Measurements from ENCODE around the gene RNF207.
A peak's percentile ranks its signal among the peaks of the same experiment; 100 is the strongest.

Gene RNF207

GRCh38 chr1:6205849-6206519 is at the start of gene RNF207:
Gene RNF207, plus strand, starts transcription at chr1:6206119. Its CDS starts 417 bp downstream, at chr1:6206536.
- peak; percentile 26 for DNase-seq

GRCh38 chr1:6157132-6157527 is 48.8 kb upstream of the RNF207 start:
- no peak for DNase-seq

DNA sequence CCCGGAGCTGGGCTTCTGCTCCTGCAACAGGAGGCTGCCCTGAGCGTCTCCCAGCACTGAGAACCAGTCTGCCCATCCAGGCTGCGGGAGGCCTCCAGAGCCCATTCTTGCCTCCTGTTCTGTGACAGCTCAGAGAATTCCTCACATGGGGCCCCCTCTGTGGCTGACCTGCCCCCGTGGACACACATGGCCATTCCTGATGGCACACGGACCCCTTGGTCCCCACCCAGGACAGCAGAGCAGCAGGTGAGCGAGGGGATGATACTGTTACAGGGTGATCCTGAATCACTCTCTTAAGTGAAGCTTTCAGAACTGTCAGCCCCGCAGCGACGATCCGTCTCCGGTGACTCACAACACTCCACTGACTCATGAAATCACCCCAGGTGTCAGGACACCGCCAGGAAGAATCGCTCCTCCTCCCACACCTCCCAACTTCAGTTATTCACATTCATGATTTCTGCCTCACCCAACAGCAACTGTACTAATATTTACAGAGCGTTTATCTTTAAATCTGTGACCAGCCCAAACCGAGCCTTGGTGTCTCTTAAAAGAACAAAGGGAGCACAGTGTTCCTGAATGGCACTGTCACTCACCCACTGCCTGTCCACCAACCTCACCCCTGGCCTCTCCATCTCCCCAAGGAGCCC is 48.3 kb upstream of the RNF207 start:
- DNase-seq, result no peak

DNA sequence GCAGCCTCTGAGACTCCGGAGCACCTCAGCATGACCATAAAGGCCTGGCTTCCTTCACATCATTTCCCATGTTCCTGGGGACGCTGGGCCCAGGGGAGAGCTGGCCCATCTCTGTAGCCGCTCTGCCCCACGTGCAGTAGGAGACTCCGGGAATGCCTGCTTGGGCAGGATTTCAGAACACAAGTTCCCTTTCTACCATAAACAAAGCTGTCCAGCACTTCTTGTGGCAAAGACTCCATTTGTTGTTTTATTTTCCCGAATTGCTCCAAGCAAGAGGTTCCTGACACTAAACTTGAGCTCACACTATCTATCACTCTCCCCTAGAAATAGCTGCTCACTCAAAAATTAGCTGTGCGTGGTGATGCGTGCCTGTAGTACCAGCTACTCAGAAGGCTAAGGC is 47.7 kb upstream of the RNF207 start:
- no peak for DNase-seq

DNA sequence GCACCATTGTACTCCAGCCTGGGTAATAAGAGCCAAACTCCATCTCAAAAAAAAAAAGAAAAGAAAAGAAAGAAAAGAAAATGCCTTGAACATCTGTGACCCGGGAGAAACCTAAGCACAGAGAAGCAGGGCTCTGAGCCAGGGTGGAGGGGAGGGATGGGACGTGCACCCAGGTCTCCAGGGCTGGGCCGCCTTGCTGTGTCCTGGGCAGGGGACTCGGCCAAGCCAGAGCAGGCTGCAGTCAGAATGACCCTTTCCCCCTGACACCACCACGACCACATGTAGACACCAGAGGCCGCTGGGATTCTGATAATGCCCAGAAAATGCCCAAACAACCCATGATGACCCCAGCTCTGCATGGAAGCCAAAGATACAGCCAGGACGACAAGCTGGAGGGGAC is 43.6 kb upstream of the RNF207 start:
- DNase-seq, result no peak

GRCh38 chr1:6162773-6163172 is 43.1 kb upstream of the RNF207 start:
- no peak for DNase-seq

GRCh38 chr1:6163191-6163972 is 42.5 kb upstream of the RNF207 start:
- DNase-seq, result no peak

DNA sequence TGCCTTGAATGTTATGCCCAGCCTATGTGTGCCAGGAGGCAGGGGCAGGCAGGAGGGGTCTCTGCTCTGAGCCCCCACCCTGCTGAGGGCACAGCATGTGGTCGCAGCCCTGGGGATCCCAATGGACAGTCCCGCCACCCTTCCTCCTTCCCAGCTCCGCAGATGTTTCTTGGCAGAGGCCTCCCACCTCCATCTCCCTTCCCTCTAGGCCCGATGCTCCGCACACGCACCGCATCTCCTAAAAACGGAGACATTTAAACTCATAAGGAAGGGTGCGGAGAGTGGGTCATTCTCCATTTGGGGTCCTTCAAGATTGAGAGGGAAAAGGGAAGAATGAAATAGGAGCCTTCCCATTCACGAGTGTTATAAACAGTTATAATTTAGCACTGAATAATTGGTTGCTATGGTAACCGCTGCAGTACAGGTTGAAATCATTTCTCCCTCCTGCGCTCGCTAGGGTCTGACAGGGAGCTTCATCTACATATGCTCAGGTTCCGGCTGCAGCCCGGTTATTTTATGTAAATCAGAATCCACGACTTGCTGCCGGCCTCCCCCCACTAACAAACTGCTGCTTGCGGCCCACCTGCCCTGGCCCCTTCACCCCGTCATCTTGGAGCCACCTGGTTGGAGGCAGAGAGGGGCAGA is 41.8 kb upstream of the RNF207 start:
- DNase-seq, result no peak

- no peak for DNase-seq
These were observed 40.9 kb upstream of the RNF207 start for GRCh38 chr1:6165027-6165426.

DNA sequence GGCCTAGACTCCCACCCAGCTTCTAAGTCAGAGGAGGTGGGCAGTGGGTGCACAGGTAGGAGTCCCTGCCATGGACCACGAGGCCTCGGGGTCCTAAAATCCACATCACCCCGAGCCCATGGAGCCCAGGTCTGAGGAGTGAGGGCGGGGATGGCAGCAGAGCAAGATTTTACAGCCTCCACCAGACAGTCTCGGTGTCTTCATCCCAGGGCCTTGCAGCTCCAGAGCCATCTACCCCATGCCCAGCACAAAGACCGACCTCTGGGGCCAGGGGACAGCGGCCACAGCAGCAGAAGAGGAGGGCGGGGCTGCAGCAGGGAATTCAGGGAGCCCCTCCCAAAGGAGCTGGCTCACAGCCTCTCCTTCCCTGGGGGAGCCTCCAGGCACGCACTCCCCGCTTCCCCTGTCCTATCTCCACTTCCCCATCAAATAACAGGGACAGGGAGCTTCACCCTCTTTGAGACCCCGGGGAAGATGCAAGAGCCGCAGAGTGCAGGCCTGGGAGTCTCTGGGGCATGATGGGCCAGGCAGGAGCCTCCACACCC is 40.4 kb upstream of the RNF207 start:
- no peak for DNase-seq

DNA sequence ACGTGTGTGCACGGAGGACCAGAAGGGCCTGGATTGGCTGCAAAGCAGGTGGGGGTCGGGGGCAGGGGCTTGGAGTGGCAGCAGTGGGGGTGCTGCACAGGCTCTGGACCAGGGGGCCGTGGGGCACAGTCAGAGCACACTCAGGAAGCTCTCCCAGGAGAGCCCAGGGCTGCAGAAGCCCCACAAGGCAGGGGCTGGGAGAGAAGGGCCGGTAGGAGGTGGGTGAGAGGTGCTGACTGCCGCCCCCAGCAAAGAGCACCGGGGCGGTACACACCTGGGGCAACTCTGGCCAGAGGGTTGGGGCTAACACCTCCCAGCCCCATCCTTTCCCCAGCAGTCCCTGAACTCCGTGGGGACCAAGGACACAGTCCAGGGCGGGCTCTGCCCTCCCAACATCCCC is 39.7 kb upstream of the RNF207 start:
- no peak for DNase-seq

DNA sequence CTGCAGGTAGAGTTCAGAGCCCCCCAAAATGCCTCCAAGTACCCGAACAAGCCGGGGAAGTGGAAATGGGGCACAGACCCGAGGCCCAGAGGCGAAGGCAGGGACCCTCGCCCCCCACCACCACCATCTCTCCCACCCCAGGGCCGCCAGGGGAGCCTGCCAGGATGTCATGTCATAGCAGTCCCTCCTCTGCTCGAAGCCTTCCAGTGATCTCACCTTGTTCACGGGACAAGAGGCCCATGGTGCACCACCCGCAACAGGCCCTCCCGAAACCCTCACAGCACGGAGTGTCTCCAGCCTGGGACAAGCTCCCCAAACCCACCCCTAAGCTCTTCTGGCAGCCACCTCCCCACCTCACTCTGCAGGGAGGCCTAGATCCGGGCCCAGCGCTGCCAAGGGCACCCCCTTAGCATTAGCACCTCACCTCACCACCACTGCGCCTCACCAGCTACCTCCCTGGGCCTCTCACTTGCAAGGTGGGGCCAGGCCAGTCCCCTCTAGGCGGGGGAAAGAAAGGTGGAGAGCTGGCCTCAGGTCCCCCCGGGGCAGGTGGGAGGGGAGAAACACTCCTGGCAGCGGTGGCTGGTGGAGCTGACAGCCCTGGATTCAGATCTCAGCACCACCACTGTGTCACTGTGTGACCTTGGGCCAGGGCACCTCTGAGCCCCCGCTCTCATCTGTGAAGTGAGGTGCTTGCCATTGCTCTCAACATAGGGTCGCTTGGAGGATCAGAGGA is 39.1 kb upstream of the RNF207 start:
- DNase-seq, result no peak

GRCh38 chr1:6167391-6168303 is 38.3 kb upstream of the RNF207 start:
- DNase-seq, result no peak

GRCh38 chr1:6168947-6169586 is 36.9 kb upstream of the RNF207 start:
- DNase-seq, result no peak

DNA sequence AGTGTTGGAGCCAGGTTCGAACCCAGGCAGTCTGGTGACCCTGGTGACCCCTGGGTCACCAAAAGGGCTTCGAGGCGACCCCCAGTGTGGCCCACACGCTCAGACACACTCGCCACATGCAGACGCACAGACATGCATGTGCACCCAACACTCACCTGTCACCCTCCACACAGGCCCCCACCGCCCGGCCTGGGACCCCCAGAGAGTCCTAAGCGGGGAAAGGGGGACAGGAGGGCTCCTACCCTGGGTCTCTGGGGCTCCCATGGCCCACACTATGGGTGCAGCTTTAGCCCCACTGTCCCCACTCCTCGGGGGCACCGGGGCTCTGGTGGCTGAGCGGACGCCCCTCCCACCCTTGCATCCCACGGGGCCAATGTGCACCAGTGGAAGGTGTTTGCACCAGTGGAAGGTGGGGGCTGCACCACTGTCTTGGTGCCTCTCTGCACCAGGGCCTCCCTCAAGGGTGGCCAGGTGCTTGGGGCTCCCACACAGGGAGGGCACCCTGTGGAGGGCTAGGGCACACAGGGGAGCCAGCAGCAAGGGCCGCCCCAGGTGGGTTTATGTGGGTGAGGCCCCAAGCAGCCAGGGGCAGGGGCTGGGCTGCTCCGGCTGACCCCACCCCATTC is 35.7 kb upstream of the RNF207 start:
- DNase-seq, result no peak

- DNase-seq, result no peak
These were observed 35.1 kb upstream of the RNF207 start for GRCh38 chr1:6170742-6171201.

- peak; percentile 24 for DNase-seq
These were observed 34.3 kb upstream of the RNF207 start for GRCh38 chr1:6171548-6172124.

DNA sequence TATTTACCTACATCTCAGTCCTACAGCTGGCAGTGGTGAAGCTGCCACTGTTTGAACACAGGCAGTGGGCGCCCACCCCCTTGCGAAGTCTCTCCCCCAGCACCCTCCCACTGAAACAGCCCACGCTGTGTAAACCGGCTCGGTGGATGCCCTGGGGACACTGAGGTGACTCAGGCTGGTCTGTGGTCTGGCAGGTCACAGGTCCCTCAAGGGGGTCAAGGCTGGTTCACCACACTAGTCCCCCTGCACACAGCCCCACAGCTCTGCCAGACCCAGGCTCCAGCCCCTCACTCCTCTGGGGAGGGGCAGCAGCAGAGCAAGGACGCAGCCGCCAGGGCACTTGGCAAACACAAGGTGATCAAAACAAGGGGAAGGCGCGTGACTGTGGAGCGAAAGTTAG is 33.4 kb upstream of the RNF207 start:
- no peak for DNase-seq

GRCh38 chr1:6174621-6175410 is 31.1 kb upstream of the RNF207 start:
- DNase-seq, result no peak
